Activated B cell treated with CpG ODN at 0.5 μM for 24 hours (primary cell): Measurements from ENCODE around the gene RAP2A. TPM values are rescaled to one million over a fixed set of nuclear protein-coding genes. Genes with fewer than 3 reads are reported as not detected.

ENCODE experiments used
- ATAC-seq: fragments of 200-7000 bp; cut with Tn5 transposase; one replicate; pipeline ENCODE4 v1.10.0; 2021; ENCODE audit warnings: low read depth, mild to moderate bottlenecking, moderate library complexity
- CTCF ChIA-PET: fragments of 350-600 bp; sonication (Branson Sonifier 250); formaldehyde crosslinking; loops from one replicate; lab custom pipeline; 2021; ENCODE audit warnings: antibody characterized with exemption; lab: Charles Lee
- POLR2A ChIA-PET: fragments of 350-600 bp; sonication (Branson Sonifier 250); formaldehyde crosslinking; loops from one replicate; lab custom pipeline; 2021; ENCODE audit warnings: antibody characterized with exemption; lab: Charles Lee
- DNase-seq: peaks from one replicate; pipeline ENCODE4 v3.0.0; 2022
- H3K27ac Mint-ChIP-seq: one replicate; pipeline ENCODE4 v1.8.0; 2020; ENCODE audit warnings: mixed read lengths
- H3K27me3 Mint-ChIP-seq: one replicate; pipeline ENCODE4 v1.8.0; 2021; ENCODE audit warnings: mixed read lengths
- H3K36me3 Mint-ChIP-seq: one replicate; pipeline ENCODE4 v1.8.0; 2021; ENCODE audit warnings: low read depth, mixed read lengths
- H3K4me1 Mint-ChIP-seq: one replicate; pipeline ENCODE4 v1.8.0; 2021; ENCODE audit warnings: mixed read lengths
- H3K4me3 Mint-ChIP-seq: one replicate; pipeline ENCODE4 v1.8.0; 2020; ENCODE audit warnings: mild to moderate bottlenecking, mixed read lengths
- H3K9me3 Mint-ChIP-seq: one replicate; pipeline ENCODE4 v1.8.0; 2020; ENCODE audit warnings: mixed read lengths
- CTCF ChIP-seq: fragments of 200-600 bp; IDR thresholded peaks from one replicate; pipeline ENCODE4 v1.8.0; 2022; ENCODE audit warnings: antibody characterized with exemption, mild to moderate bottlenecking
- intact Hi-C: fragments of 100-400 bp; cut with micrococcal nuclease; formaldehyde crosslinking; loops from one replicate; pipeline ENCODE4 v1.15.1; 2024
- total RNA-seq: library from RNA; stranded (reverse); gene quantifications from 2 replicates; pipeline ENCODE4 v1.2.3, GENCODE V29; 2022

The RAP2A gene
- total RNA-seq, 1 donor from 2014 or later = 29.8 TPM

- H3K4me1 Mint-ChIP-seq = no peaks in the 10 kb centered on the region
- ChIA-PET POLR2A (no interaction called here), CTCF (no interaction called here)
- no peak overlapping the region for H3K4me3 Mint-ChIP-seq
- ATAC-seq (no peak), DNase-seq (no peak)
- H3K36me3 Mint-ChIP-seq = no peaks in the 10 kb centered on the region
- no peak overlapping the region for H3K27ac Mint-ChIP-seq
- H3K9me3 Mint-ChIP-seq = no peaks in the 10 kb centered on the region
- intact Hi-C loops = no loop called here
- TF ChIP-seq CTCF = no peak
- peaks cover 3% of the 10 kb centered on the region for H3K27me3 Mint-ChIP-seq
Measured at GRCh38 chr13:97478247-97478646, 44.3 kb downstream of the RAP2A start.

GRCh38 chr13:97483465-97483864, 49.5 kb downstream of the RAP2A start:
- Mint-ChIP-seq H3K4me3 (no peak overlapping the region), H3K4me1 (no peaks in the 10 kb centered on the region), H3K27ac (no peak overlapping the region), H3K36me3 (no peaks in the 10 kb centered on the region), H3K9me3 (no peaks in the 10 kb centered on the region), H3K27me3 (no peaks in the 10 kb centered on the region)
- ChIA-PET CTCF (no interaction called here), POLR2A (no interaction called here)
- intact Hi-C loops = no loop called here
- no peak for ATAC-seq
- TF ChIP-seq CTCF = no peak
- no peak for DNase-seq

- no peak for TF ChIP-seq CTCF
- DNase-seq (no peak), ATAC-seq (no peak)
- Mint-ChIP-seq H3K4me1 (no peaks in the 10 kb centered on the region), H3K36me3 (no peaks in the 10 kb centered on the region), H3K27ac (no peak overlapping the region), H3K27me3 (no peaks in the 10 kb centered on the region), H3K4me3 (no peak overlapping the region), H3K9me3 (no peaks in the 10 kb centered on the region)
- intact Hi-C loops = no loop called here
- ChIA-PET CTCF (no interaction called here), POLR2A (no interaction called here)
Measured at GRCh38 chr13:97484301-97484700, 50.3 kb downstream of the RAP2A start.

GRCh38 chr13:97485320-97485719, 51.4 kb downstream of the RAP2A start:
- TF ChIP-seq CTCF = no peak
- ChIA-PET CTCF (no interaction called here), POLR2A (no interaction called here)
- Mint-ChIP-seq H3K9me3 (no peaks in the 10 kb centered on the region), H3K36me3 (no peaks in the 10 kb centered on the region), H3K4me3 (no peak overlapping the region), H3K4me1 (no peaks in the 10 kb centered on the region), H3K27me3 (no peaks in the 10 kb centered on the region), H3K27ac (no peak overlapping the region)
- ATAC-seq (no peak), DNase-seq (no peak)
- intact Hi-C loops = no loop called here

DNA sequence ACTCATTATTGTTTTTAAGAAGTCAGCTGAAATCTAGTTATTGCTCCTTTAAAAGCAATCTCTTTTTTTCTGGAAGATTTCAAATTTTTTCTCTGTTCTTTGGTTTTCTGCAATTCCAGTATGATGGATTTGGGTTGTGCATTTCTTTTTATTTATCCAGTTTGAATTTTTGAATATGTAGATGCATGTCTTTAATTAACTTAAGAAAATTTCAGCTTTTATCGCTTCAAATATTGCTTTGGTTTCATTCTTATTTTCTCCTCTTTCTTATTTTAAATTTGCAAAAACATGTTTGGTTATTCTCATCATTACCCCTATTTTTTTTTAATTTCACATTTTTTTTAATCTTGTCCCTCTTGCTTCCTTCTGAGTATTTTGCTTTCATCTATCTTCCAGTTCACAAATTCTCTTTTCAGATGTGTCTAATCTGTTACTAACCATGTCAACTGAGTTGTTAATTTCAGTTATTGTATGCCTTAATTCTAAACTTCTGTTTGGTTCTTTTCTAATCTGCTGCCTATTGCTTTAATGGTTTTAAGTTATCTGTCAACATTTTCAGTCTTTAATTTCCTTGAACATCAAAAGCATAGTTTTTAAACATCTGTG, 56.8 kb downstream of the RAP2A start:
- Mint-ChIP-seq H3K4me1 (no peaks in the 10 kb centered on the region), H3K27me3 (no peaks in the 10 kb centered on the region), H3K27ac (no peak overlapping the region), H3K9me3 (peaks cover 7% of the 10 kb centered on the region), H3K4me3 (no peak overlapping the region), H3K36me3 (no peaks in the 10 kb centered on the region)
- POLR2A ChIA-PET = no interaction called here
- ATAC-seq (no peak), DNase-seq (no peak)
- CTCF ChIA-PET = no interaction called here
- no peak for TF ChIP-seq CTCF
- intact Hi-C loops = no loop called here
